ENCODE data around the gene CRHR2. TPM values are rescaled to one million over a fixed set of nuclear protein-coding genes. Genes with fewer than 3 reads are reported as not detected.

Gene CRHR2
- total and polyA plus RNA-seq, 2 experiments from 2014 or later: 0.14 to 1.4 TPM

DNA sequence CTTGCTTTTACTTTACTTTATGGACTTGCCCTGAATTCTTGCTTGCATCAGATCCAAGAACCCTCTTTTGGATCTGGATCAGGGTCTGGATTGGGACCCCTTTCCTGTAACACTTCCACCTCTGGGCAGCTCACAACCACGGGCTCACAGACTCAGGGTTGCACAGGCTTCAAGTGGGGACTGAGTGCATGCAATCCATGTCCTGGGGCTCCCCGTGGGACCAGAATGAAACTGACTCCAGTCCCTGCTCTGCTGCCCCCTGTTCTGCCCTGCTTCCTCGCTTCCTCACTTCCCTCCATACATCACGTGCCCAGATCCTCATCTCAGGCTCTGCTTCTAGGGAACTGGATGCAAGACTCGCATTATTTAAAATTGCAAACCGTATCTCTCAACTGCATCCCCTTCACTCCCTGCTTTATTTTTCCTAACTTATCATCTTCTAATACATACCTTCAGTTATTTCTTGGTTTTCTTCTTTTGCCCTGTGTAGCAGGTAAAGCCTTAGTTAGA, 46.4 kb upstream of the CRHR2 start:
- Histone ChIP-seq H4K20me1 (replicated peaks; ENCODE audit: insufficient read depth) (no peaks in the 10 kb centered on the region), H3K27me3 (ENCODE audit: insufficient read depth) (no peaks in the 10 kb centered on the region), H3K4me3 (no peak overlapping the region), H3K4me2 (no peak overlapping the region), H3K4me1 (ENCODE audit: insufficient read depth) (peaks cover 25% of the 10 kb centered on the region), H3K36me3 (ENCODE audit: insufficient read depth) (no peaks in the 10 kb centered on the region), H2AFZ (no peak overlapping the region), H3K9me2 (ENCODE audit: insufficient read depth) (no peaks in the 10 kb centered on the region), H3K79me2 (replicated peaks; ENCODE audit: insufficient read depth) (no peaks in the 10 kb centered on the region), H3K27ac (ENCODE audit: low read depth) (no peak overlapping the region), H3F3A (replicated peaks; ENCODE audit: low read depth) (peaks cover 3% of the 10 kb centered on the region; the same call in 1 of the 2 replicates)
- ATAC-seq (no peak), DNase-seq (ENCODE audit: low spot score) (no peak)
- Mint-ChIP-seq H3K27me3 (ENCODE audit: insufficient read depth, low read depth, poor library complexity) (peaks cover 22% of the 10 kb centered on the region), H3K9me3 (no peaks in the 10 kb centered on the region; the same call in 2 of the 3 replicates), H3K4me3 (no peak overlapping the region), H3K27ac (no peak overlapping the region; the same call in 1 of the 2 replicates), H3K4me1 (peaks cover 46% of the 10 kb centered on the region), H3K36me3 (ENCODE audit: low read depth) (0 out of 3 replicates have a peak, but pooled peaks cover 2% of the 10 kb centered on the region)
- TF ChIP-seq JUNB (IDR thresholded peaks at IDR 0.05; ENCODE audit: unreplicated experiment) (no peak), EZH2phosphoT487 (IDR thresholded peaks at IDR 0.05; ENCODE audit: unreplicated experiment) (no peak), CREB1 (CRISPR knock-in tag; IDR thresholded peaks at IDR 0.05; ENCODE audit: low read depth) (no peak), EZH2 (IDR thresholded peaks at IDR 0.05; ENCODE audit: low read depth, unreplicated experiment) (no peak)
- TF ChIP-seq, protein P1, sequence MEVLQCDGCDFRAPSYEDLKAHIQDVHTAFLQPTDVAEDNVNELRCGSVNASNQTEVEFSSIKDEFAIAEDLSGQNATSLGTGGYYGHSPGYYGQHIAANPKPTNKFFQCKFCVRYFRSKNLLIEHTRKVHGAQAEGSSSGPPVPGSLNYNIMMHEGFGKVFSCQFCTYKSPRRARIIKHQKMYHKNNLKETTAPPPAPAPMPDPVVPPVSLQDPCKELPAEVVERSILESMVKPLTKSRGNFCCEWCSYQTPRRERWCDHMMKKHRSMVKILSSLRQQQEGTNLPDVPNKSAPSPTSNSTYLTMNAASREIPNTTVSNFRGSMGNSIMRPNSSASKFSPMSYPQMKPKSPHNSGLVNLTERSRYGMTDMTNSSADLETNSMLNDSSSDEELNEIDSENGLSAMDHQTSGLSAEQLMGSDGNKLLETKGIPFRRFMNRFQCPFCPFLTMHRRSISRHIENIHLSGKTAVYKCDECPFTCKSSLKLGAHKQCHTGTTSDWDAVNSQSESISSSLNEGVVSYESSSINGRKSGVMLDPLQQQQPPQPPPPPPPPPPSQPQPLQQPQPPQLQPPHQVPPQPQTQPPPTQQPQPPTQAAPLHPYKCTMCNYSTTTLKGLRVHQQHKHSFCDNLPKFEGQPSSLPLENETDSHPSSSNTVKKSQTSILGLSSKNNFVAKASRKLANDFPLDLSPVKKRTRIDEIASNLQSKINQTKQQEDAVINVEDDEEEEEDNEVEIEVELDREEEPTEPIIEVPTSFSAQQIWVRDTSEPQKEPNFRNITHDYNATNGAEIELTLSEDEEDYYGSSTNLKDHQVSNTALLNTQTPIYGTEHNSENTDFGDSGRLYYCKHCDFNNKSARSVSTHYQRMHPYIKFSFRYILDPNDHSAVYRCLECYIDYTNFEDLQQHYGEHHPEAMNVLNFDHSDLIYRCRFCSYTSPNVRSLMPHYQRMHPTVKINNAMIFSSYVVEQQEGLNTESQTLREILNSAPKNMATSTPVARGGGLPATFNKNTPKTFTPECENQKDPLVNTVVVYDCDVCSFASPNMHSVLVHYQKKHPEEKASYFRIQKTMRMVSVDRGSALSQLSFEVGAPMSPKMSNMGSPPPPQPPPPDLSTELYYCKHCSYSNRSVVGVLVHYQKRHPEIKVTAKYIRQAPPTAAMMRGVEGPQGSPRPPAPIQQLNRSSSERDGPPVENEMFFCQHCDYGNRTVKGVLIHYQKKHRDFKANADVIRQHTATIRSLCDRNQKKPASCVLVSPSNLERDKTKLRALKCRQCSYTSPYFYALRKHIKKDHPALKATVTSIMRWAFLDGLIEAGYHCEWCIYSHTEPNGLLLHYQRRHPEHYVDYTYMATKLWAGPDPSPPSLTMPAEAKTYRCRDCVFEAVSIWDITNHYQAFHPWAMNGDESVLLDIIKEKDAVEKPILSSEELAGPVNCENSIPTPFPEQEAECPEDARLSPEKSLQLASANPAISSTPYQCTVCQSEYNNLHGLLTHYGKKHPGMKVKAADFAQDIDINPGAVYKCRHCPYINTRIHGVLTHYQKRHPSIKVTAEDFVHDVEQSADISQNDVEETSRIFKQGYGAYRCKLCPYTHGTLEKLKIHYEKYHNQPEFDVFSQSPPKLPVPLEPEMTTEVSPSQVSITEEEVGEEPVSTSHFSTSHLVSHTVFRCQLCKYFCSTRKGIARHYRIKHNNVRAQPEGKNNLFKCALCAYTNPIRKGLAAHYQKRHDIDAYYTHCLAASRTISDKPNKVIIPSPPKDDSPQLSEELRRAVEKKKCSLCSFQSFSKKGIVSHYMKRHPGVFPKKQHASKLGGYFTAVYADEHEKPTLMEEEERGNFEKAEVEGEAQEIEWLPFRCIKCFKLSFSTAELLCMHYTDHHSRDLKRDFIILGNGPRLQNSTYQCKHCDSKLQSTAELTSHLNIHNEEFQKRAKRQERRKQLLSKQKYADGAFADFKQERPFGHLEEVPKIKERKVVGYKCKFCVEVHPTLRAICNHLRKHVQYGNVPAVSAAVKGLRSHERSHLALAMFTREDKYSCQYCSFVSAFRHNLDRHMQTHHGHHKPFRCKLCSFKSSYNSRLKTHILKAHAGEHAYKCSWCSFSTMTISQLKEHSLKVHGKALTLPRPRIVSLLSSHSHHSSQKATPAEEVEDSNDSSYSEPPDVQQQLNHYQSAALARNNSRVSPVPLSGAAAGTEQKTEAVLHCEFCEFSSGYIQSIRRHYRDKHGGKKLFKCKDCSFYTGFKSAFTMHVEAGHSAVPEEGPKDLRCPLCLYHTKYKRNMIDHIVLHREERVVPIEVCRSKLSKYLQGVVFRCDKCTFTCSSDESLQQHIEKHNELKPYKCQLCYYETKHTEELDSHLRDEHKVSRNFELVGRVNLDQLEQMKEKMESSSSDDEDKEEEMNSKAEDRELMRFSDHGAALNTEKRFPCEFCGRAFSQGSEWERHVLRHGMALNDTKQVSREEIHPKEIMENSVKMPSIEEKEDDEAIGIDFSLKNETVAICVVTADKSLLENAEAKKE (CRISPR knock-in tag; IDR thresholded peaks at IDR 0.05): no peak

Data from GM23338 (cell line).